Motor neuron (in vitro differentiated cells): ENCODE data around the gene ICAM4. TPM values are rescaled to one million over a fixed set of nuclear protein-coding genes. Genes with fewer than 3 reads are reported as not detected.
"Not testable (repeated sequence)": the region's sequence is repeated elsewhere in the genome, so short reads cannot be mapped to it uniquely, and the experiment has no call there.

Source experiments
- ATAC-seq, 8 experiments: fragments of 200-7000 bp; cut with Tn5 transposase; replicated peaks in 6 of 8; 2 replicates each; pipeline ENCODE4 v1.8.0; 2021; ENCODE audit warnings: mild to moderate bottlenecking in 8 of 8, moderate library complexity in 8 of 8
- H3K27ac ChIP-seq, 2 donors: fragments of 250-450 bp; sonication (Bioruptor Pico); 2 replicates each; pipeline ENCODE4 v1.9.0; 2021; ENCODE audit warnings: antibody characterized with exemption in 2 of 2, mild to moderate bottlenecking in 2 of 2, moderate library complexity in 1 of 2
- H3K4me1 ChIP-seq, 2 donors: fragments of 250-450 bp; sonication (Bioruptor Pico); replicated peaks in 1 of 2; 2 replicates each; pipeline ENCODE4 v1.6.1; 2021; ENCODE audit warnings: antibody characterized with exemption in 2 of 2, mild to moderate bottlenecking in 2 of 2, moderate library complexity in 1 of 2
- H3K4me3 ChIP-seq, 5 donors: fragments of 250-450 bp; sonication (Bioruptor Pico); 2 replicates each; pipeline ENCODE4 v1.9.0; 2021; ENCODE audit warnings: antibody characterized with exemption in 5 of 5, mild to moderate bottlenecking in 5 of 5, moderate library complexity in 4 of 5
- WGBS, 10 experiments: fragments of 450-650 bp; shearing (Covaris generic); methylation state at CpG; one replicate each; pipeline ENCODE4 v1.0.0; 2022; 5-methylcytosine and 5-hydroxymethylcytosine counted together
- in situ Hi-C, 9 experiments: fragments of 400-800 bp; cut with MboI; loops; one replicate each; pipeline ENCODE4 v1.15.0; 2021; ENCODE audit warnings: low sequenced_read_pairs in 9 of 9, low pct_unique_long_range_greater_than_20kb in 2 of 9; ENCODE audit not compliant: unreplicated experiment in 9 of 9
- total RNA-seq, 8 experiments: library from RNA; unstranded; fragments of 300-600 nt; gene quantifications; 2 replicates each; pipeline versions ENCODE4 v1.2.3 to v1.2.4, GENCODE V29; 2022

The ICAM4 gene, protein sequence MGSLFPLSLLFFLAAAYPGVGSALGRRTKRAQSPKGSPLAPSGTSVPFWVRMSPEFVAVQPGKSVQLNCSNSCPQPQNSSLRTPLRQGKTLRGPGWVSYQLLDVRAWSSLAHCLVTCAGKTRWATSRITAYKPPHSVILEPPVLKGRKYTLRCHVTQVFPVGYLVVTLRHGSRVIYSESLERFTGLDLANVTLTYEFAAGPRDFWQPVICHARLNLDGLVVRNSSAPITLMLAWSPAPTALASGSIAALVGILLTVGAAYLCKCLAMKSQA
- total RNA-seq, result under 1 TPM in 1 of 8 experiments, not detected in 7; 0.14 TPM

GRCh38 chr19:10286803-10287737 lies at the start of gene ICAM4:
Gene ICAM4, plus strand, starts transcription at chr19:10286955. Its CDS starts 58 bp downstream, at chr19:10287013.
- 0 to 35% (median 7%) methylated on average over 2 to 20 of the region's 59 CpGs; no CpG with 5 or more reads in 3 of the 10 experiments for WGBS, 10 experiments
- ATAC-seq, result peak in 2 of 8 experiments; percentile 2 to 9
- peak within 1 kb of the TSS in 1 of 5 donors; percentile 13 for H3K4me3 ChIP-seq
- peaks cover 0 to 6% of the 10 kb centered on the region in 2 donors for H3K4me1 ChIP-seq
- in situ Hi-C loops, result no loop called here
- H3K27ac ChIP-seq, result no peak within 1 kb of the TSS

- in situ Hi-C loops, result loop anchor here in 3 of 9 experiments (25.0 kb wide), 1 partner anchor 300 kb away; the partner anchor contains the start of gene OLFM2 (in 3 of the 3)
- H3K4me3 ChIP-seq, result no peak overlapping the region
- H3K4me1 ChIP-seq, result peaks cover 8 to 11% of the 10 kb centered on the region in 2 donors
- ATAC-seq, result no peak
- 20 to 100% (median 90%) methylated on average over 1 to 3 of the region's 6 CpGs; no CpG with 5 or more reads in 4 of the 10 experiments for WGBS, 10 experiments
- H3K27ac ChIP-seq, result no peak overlapping the region
Observed at GRCh38 chr19:10237702-10238101, 49.1 kb upstream of the ICAM4 start.

DNA sequence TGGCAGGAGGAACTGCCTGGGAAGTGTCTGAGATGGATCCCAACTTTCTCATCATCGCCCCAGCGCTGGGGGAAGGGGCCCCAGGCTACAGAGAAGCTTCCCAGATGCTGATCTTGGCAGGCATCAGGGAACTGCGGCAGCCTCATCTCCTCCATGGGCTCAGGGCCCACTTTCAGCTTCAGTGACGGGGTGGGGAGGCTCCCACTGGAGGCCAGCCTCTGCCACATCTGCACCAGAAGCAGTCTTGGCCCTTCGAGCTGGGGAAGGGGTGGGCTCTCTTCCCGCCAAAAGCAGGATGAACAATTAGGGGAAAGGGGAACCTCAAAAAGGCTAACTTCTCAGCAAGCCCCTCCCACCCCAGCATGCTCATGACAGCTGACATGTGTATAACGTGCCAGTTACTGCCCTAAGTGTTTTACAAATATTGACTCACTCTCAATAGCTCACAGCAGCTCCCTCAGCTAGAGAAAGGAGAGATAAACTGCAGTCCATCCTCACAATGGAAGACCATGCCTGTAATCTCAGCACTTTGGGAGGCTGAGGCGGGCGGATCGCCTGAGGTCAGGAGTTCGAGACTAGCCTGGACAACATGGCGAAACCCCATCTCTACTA lies 48.5 kb upstream of the ICAM4 start:
- WGBS, 10 experiments, result 0 to 100% (median 46%) methylated on average over 1 to 7 of the region's 12 CpGs; no CpG with 5 or more reads in 2 of the 10 experiments
- in situ Hi-C loops, result loop anchor here in 3 of 9 experiments (25.0 kb wide), 1 partner anchor 301 kb away; the partner anchor contains the start of gene OLFM2 (in 3 of the 3)
- peak in 6 of 8 experiments; percentile 21 to 83 (median 56) for ATAC-seq
- Histone ChIP-seq H3K4me1 (peaks cover 8 to 11% of the 10 kb centered on the region in 2 donors), H3K27ac (no peak overlapping the region), H3K4me3 (no peak overlapping the region)

- in situ Hi-C loops, result loop anchor here in 3 of 9 experiments (25.0 kb wide), 1 partner anchor 305 kb away; the partner anchor contains the start of gene OLFM2 (in 3 of the 3)
Observed at GRCh38 chr19:10241826-10242449, 44.8 kb upstream of the ICAM4 start.

GRCh38 chr19:10243606-10244005 lies 43.1 kb upstream of the ICAM4 start:
- in situ Hi-C loops, result loop anchor here in 3 of 9 experiments (25.0 kb wide), 1 partner anchor 306 kb away; the partner anchor contains the start of gene OLFM2 (in 3 of the 3)
- H3K4me1 ChIP-seq, result no peaks in the 10 kb centered on the region
- H3K4me3 ChIP-seq, result no peak overlapping the region
- no peak overlapping the region for H3K27ac ChIP-seq
- WGBS, 10 experiments, result 20 to 100% (median 92%) methylated on average over 1 to 5 of the region's 7 CpGs; no CpG with 5 or more reads in 3 of the 10 experiments
- no peak for ATAC-seq

More at GRCh38 chr19:10241826-10242449, 44.8 kb upstream of the ICAM4 start:
- 85 to 100% (median 94%) methylated on average over 2 to 6 of the region's 11 CpGs; no CpG with 5 or more reads in 3 of the 10 experiments for WGBS, 10 experiments
- not testable (repeated sequence) for H3K27ac ChIP-seq, H3K4me3 ChIP-seq, H3K4me1 ChIP-seq, ATAC-seq

GRCh38 chr19:10245189-10245939 lies 41.4 kb upstream of the ICAM4 start:
- no peak for ATAC-seq
- 34 to 92% (median 76%) methylated on average over 3 to 8 of the region's 9 CpGs; no CpG with 5 or more reads in 1 of the 10 experiments for WGBS, 10 experiments
- in situ Hi-C loops, result loop anchor here in 3 of 9 experiments (25.0 kb wide), 1 partner anchor 308 kb away; the partner anchor contains the start of gene OLFM2 (in 3 of the 3)

GRCh38 chr19:10246511-10246910 lies 40.2 kb upstream of the ICAM4 start:
- H3K4me3 ChIP-seq, result no peak overlapping the region
- WGBS, 10 experiments, result 42 to 100% (median 79%) methylated on average over 1 to 4 of the region's 6 CpGs; no CpG with 5 or more reads in 2 of the 10 experiments
- in situ Hi-C loops, result loop anchor here in 3 of 9 experiments (25.0 kb wide), 1 partner anchor 309 kb away; the partner anchor contains the start of gene OLFM2 (in 3 of the 3)
- peaks cover 0 to 3% of the 10 kb centered on the region in 2 donors for H3K4me1 ChIP-seq
- no peak for ATAC-seq
- no peak overlapping the region for H3K27ac ChIP-seq

More at GRCh38 chr19:10245189-10245939, 41.4 kb upstream of the ICAM4 start:
- Histone ChIP-seq H3K4me1 (peaks cover 0 to 3% of the 10 kb centered on the region in 2 donors), H3K27ac (no peak overlapping the region), H3K4me3 (no peak overlapping the region)

GRCh38 chr19:10251792-10252694 lies 34.7 kb upstream of the ICAM4 start, which contains the start of gene MRPL4:
Gene MRPL4, plus strand, starts transcription at chr19:10252214. Its CDS starts 40 bp downstream, at chr19:10252254.
- Histone ChIP-seq H3K4me3 (peak within 1 kb of the TSS; percentile 64 to 94 (median 84)), H3K27ac (peak within 1 kb of the TSS; percentile 87 to 92), H3K4me1 (peaks cover 5 to 7% of the 10 kb centered on the region in 2 donors)
- peak; percentile 93 to 97 (median 94) for ATAC-seq
- in situ Hi-C loops, result loop anchor here in 2 of 9 experiments (25.0 kb wide), 2 partner anchors 135 to 315 kb away; partner anchors contain the start of genes OLFM2 (in 1 of the 2) and TYK2 (in 1 of the 2)
- WGBS, 10 experiments, result 0 to 3% (median 0%) methylated on average over 1 to 12 of the region's 77 CpGs; no CpG with 5 or more reads in 5 of the 10 experiments

DNA sequence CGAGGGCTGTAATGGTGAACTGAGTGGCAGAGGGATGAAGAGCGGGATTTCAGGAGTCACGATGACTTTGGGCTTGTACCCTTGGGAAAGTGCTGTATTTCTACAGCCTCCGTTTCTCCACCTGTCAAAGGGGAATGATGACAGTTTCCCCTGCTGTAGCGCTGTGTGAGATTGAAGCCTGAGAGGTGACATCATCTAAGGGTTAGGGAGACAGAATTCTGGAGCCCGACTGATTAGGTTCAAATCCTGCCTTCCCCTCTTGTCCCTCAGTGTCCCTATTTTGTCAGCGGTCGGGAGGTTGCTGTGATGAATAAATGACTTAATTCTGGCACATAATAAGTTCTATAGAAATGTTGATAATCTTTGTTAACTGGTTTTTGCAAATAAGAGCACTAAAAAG lies 34.0 kb upstream of the ICAM4 start:
- no peak for ATAC-seq
- Histone ChIP-seq H3K4me1 (peaks cover 5 to 7% of the 10 kb centered on the region in 2 donors), H3K27ac (peak overlapping the region; percentile 87 to 92), H3K4me3 (peak overlapping the region; percentile 64 to 94 (median 84))
- in situ Hi-C loops, result loop anchor here in 2 of 9 experiments (25.0 kb wide), 2 partner anchors 135 to 315 kb away; partner anchors contain the start of genes OLFM2 (in 1 of the 2) and TYK2 (in 1 of the 2)
- 18 to 50% (median 32%) methylated on average over 1 to 6 of the region's 8 CpGs; no CpG with 5 or more reads in 4 of the 10 experiments for WGBS, 10 experiments

- Histone ChIP-seq H3K4me3 (no peak overlapping the region), H3K27ac (no peak overlapping the region), H3K4me1 (peaks cover 7% of the 10 kb centered on the region in 2 donors)
- in situ Hi-C loops, result loop anchor here in 2 of 9 experiments (25.0 kb wide), 2 partner anchors 133 to 317 kb away; partner anchors contain the start of genes OLFM2 (in 1 of the 2) and TYK2 (in 1 of the 2)
- ATAC-seq, result no peak
- WGBS, 10 experiments, result 100% methylated on average over 1 to 2 of the region's 3 CpGs; no CpG with 5 or more reads in 6 of the 10 experiments
Observed at GRCh38 chr19:10254244-10254643, 32.5 kb upstream of the ICAM4 start.
